NCI-H345 (cell line): ENCODE measurements around the gene ARF6.
"Not testable (repeated sequence)": the region's sequence is repeated elsewhere in the genome, so short reads cannot be mapped to it uniquely, and the experiment has no call there.

ENCODE experiments used
- DNase-seq: peaks from one replicate; lab custom pipeline; 2025; lab: John Stamatoyannopoulos, UW

ARF6 gene

GRCh38 chr14:49876563-49877127, 16.2 kb upstream of the ARF6 start:
- no peak for DNase-seq

- peak; percentile 56 for DNase-seq
Measured at GRCh38 chr14:49879646-49880204, 13.2 kb upstream of the ARF6 start.

GRCh38 chr14:49880267-49881064, 12.4 kb upstream of the ARF6 start:
- no peak for DNase-seq

- DNase-seq, result no peak
Measured at GRCh38 chr14:49881350-49882001, 11.4 kb upstream of the ARF6 start.

- no peak for DNase-seq
Measured at GRCh38 chr14:49882826-49883694, 9.8 kb upstream of the ARF6 start.

GRCh38 chr14:49886523-49886922, 6.4 kb upstream of the ARF6 start:
- no peak for DNase-seq

- no peak for DNase-seq
Measured at GRCh38 chr14:49888293-49888692, 4.6 kb upstream of the ARF6 start.

GRCh38 chr14:49892301-49892635, 614 bp upstream of the ARF6 start:
- peak; percentile 64 for DNase-seq

- DNase-seq, result peak; percentile 60
Measured at GRCh38 chr14:49893309-49894213, 679 bp downstream of the ARF6 start.

GRCh38 chr14:49894214-49895107, 1.6 kb downstream of the ARF6 start:
- not testable (repeated sequence) for DNase-seq

GRCh38 chr14:49895480-49895879, 2.6 kb downstream of the ARF6 start:
- no peak for DNase-seq

GRCh38 chr14:49896272-49896671, 3.4 kb downstream of the ARF6 start:
- DNase-seq, result not testable (repeated sequence)

- DNase-seq, result no peak
Measured at GRCh38 chr14:49896966-49897365, 4.1 kb downstream of the ARF6 start.

- no peak for DNase-seq
Measured at GRCh38 chr14:49897414-49897813, 4.5 kb downstream of the ARF6 start.

GRCh38 chr14:49897965-49898364, 5.1 kb downstream of the ARF6 start:
- DNase-seq, result no peak

GRCh38 chr14:49898485-49898884, 5.6 kb downstream of the ARF6 start:
- DNase-seq, result no peak

GRCh38 chr14:49900973-49901372, 8.1 kb downstream of the ARF6 start:
- DNase-seq, result no peak

GRCh38 chr14:49902679-49903246, 9.9 kb downstream of the ARF6 start:
- DNase-seq, result not testable (repeated sequence)

GRCh38 chr14:49904270-49904669, 11.4 kb downstream of the ARF6 start:
- no peak for DNase-seq

GRCh38 chr14:49905989-49906388, 13.1 kb downstream of the ARF6 start:
- no peak for DNase-seq
